K562 (cell line): ENCODE data around the gene OR2W3. TPM values are rescaled to one million over a fixed set of nuclear protein-coding genes. Genes with fewer than 3 reads are reported as not detected.

Experiments used
- MECOM ChIP-seq: fragments of 250-450 bp; sonication (Bioruptor Pico); IDR thresholded peaks from 2 replicates; pipeline ENCODE4 v1.8.0; 2022; ENCODE audit warnings: inconsistent platforms
- NCOR1 ChIP-seq: fragments of 450-650 bp; IDR thresholded peaks from 2 replicates; pipeline ENCODE4 v1.6.1; 2016; ENCODE audit warnings: mild to moderate bottlenecking, moderate library complexity
- NFIX ChIP-seq: fragments of 250-450 bp; sonication (Bioruptor Pico); IDR thresholded peaks from 2 replicates; pipeline ENCODE4 v1.4.0; 2020; ENCODE audit warnings: low read depth, mild to moderate bottlenecking, moderate library complexity
- ZNF408 ChIP-seq: fragments of 250-450 bp; sonication (Bioruptor Pico); IDR thresholded peaks from 2 replicates; pipeline ENCODE4 v1.4.0; 2020; ENCODE audit warnings: low read depth, mild to moderate bottlenecking, moderate library complexity
- polyA plus RNA-seq, 8 experiments: library from polyadenylated mRNA; depleted of rRNA in 4 of 8; stranded (reverse) in 5 of 8; unstranded in 3 of 8; fragments of >200 nt; fragmentation: Nextera tagmentation in 2 of 8; fragmentation: Illumina TruSeq in 1 of 8; extraction: Ambion mirVana in 2 of 8; extraction: Trizol in 1 of 8; gene quantifications; 2 replicates each; pipeline versions ENCODE4 v1.2.1 to v1.2.3, GENCODE V29; 2011 to 2014; ENCODE audit warnings: inconsistent platforms in 1 of 8, missing spikeins in 1 of 8
- total RNA-seq, 7 experiments: library from RNA; depleted of rRNA in 6 of 7; stranded (reverse); fragments of >200 nt in 6 of 7; fragmentation: Illumina TruSeq in 2 of 7; extraction: Trizol in 2 of 7; gene quantifications; 2 replicates each; pipeline versions ENCODE4 v1.2.1 to v1.2.3, GENCODE V29; 2011 to 2021; ENCODE audit warnings: low replicate concordance in 1 of 7
- TF ChIP-seq, protein P1 (sequence below): sonication (generic); formaldehyde crosslinking; IDR thresholded peaks from 2 replicates; pipeline ENCODE4 v1.8.0; 2022; ENCODE audit warnings: mild to moderate bottlenecking, missing genetic modification reagents
- TF ChIP-seq, protein P2 (sequence below): fragments of 200-800 bp; sonication (Bioruptor generic); IDR thresholded peaks from 2 replicates; pipeline ENCODE4 v1.6.1; 2017; ENCODE audit warnings: missing genetic modification characterization, missing compliant biosample characterization
- TF ChIP-seq, protein P3 (sequence below): fragments of 200-800 bp; sonication (Bioruptor generic); IDR thresholded peaks from 2 replicates; pipeline ENCODE4 v1.6.1; 2017; ENCODE audit warnings: missing genetic modification characterization, missing compliant biosample characterization
- TF ChIP-seq, protein P4 (sequence below): fragments of 200-600 bp; sonication (generic); IDR thresholded peaks from one replicate; pipeline ENCODE4 v1.6.1; 2012; ENCODE audit warnings: mild to moderate bottlenecking, low read depth, low read length, inconsistent platforms

The OR2W3 gene
- total and polyA plus RNA-seq, 9 of the 15 experiments (the other 6 are each of a cell fraction or from before 2014, with no cell fraction given), result 0.67 to 7.6 (median 3.7) TPM

DNA sequence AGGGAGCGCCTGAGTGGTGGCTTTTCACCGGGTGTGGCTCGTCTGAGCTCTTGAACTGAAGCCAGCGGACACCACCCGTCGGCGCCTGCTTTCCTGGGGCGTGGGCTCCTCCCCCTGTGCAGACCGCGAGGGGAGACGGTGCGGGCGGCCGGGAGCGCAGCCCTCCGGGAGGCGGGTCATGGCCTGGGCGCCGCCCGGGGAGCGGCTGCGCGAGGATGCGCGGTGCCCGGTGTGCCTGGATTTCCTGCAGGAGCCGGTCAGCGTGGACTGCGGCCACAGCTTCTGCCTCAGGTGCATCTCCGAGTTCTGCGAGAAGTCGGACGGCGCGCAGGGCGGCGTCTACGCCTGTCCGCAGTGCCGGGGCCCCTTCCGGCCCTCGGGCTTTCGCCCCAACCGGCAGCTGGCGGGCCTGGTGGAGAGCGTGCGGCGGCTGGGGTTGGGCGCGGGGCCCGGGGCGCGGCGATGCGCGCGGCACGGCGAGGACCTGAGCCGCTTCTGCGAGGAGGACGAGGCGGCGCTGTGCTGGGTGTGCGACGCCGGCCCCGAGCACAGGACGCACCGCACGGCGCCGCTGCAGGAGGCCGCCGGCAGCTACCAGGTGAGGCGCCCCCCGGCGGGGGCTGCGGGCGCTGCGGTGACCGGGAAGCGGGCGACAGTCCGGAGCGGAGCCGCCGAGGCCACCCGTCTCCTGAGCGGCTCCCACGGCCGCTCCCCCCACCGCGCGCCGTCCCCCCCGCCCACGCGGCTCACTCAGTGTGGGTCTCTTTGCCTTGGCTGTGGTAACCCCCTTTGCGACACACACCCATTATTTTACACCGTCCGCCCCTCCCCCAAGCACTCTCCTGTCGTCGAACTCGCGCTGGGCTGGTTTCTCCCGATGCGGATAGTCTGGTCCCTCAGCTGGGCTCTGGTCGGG lies 38.1 kb upstream of the OR2W3 start, which contains the start of gene TRIM58 (continued):
- TF ChIP-seq, protein P1, sequence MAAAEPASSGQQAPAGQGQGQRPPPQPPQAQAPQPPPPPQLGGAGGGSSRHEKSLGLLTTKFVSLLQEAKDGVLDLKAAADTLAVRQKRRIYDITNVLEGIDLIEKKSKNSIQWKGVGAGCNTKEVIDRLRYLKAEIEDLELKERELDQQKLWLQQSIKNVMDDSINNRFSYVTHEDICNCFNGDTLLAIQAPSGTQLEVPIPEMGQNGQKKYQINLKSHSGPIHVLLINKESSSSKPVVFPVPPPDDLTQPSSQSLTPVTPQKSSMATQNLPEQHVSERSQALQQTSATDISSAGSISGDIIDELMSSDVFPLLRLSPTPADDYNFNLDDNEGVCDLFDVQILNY (CRISPR knock-in tag), result no peak
- TF ChIP-seq MECOM (no peak), ZNF408 (no peak), NFIX (CRISPR knock-in tag) (no peak), NCOR1 (peak; percentile 46)
- TF ChIP-seq, protein P2, sequence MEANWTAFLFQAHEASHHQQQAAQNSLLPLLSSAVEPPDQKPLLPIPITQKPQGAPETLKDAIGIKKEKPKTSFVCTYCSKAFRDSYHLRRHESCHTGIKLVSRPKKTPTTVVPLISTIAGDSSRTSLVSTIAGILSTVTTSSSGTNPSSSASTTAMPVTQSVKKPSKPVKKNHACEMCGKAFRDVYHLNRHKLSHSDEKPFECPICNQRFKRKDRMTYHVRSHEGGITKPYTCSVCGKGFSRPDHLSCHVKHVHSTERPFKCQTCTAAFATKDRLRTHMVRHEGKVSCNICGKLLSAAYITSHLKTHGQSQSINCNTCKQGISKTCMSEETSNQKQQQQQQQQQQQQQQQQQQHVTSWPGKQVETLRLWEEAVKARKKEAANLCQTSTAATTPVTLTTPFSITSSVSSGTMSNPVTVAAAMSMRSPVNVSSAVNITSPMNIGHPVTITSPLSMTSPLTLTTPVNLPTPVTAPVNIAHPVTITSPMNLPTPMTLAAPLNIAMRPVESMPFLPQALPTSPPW (CRISPR knock-in tag), result peak; percentile 81
- TF ChIP-seq, protein P3, sequence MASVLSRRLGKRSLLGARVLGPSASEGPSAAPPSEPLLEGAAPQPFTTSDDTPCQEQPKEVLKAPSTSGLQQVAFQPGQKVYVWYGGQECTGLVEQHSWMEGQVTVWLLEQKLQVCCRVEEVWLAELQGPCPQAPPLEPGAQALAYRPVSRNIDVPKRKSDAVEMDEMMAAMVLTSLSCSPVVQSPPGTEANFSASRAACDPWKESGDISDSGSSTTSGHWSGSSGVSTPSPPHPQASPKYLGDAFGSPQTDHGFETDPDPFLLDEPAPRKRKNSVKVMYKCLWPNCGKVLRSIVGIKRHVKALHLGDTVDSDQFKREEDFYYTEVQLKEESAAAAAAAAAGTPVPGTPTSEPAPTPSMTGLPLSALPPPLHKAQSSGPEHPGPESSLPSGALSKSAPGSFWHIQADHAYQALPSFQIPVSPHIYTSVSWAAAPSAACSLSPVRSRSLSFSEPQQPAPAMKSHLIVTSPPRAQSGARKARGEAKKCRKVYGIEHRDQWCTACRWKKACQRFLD (CRISPR knock-in tag), result no peak
- TF ChIP-seq, protein P4, sequence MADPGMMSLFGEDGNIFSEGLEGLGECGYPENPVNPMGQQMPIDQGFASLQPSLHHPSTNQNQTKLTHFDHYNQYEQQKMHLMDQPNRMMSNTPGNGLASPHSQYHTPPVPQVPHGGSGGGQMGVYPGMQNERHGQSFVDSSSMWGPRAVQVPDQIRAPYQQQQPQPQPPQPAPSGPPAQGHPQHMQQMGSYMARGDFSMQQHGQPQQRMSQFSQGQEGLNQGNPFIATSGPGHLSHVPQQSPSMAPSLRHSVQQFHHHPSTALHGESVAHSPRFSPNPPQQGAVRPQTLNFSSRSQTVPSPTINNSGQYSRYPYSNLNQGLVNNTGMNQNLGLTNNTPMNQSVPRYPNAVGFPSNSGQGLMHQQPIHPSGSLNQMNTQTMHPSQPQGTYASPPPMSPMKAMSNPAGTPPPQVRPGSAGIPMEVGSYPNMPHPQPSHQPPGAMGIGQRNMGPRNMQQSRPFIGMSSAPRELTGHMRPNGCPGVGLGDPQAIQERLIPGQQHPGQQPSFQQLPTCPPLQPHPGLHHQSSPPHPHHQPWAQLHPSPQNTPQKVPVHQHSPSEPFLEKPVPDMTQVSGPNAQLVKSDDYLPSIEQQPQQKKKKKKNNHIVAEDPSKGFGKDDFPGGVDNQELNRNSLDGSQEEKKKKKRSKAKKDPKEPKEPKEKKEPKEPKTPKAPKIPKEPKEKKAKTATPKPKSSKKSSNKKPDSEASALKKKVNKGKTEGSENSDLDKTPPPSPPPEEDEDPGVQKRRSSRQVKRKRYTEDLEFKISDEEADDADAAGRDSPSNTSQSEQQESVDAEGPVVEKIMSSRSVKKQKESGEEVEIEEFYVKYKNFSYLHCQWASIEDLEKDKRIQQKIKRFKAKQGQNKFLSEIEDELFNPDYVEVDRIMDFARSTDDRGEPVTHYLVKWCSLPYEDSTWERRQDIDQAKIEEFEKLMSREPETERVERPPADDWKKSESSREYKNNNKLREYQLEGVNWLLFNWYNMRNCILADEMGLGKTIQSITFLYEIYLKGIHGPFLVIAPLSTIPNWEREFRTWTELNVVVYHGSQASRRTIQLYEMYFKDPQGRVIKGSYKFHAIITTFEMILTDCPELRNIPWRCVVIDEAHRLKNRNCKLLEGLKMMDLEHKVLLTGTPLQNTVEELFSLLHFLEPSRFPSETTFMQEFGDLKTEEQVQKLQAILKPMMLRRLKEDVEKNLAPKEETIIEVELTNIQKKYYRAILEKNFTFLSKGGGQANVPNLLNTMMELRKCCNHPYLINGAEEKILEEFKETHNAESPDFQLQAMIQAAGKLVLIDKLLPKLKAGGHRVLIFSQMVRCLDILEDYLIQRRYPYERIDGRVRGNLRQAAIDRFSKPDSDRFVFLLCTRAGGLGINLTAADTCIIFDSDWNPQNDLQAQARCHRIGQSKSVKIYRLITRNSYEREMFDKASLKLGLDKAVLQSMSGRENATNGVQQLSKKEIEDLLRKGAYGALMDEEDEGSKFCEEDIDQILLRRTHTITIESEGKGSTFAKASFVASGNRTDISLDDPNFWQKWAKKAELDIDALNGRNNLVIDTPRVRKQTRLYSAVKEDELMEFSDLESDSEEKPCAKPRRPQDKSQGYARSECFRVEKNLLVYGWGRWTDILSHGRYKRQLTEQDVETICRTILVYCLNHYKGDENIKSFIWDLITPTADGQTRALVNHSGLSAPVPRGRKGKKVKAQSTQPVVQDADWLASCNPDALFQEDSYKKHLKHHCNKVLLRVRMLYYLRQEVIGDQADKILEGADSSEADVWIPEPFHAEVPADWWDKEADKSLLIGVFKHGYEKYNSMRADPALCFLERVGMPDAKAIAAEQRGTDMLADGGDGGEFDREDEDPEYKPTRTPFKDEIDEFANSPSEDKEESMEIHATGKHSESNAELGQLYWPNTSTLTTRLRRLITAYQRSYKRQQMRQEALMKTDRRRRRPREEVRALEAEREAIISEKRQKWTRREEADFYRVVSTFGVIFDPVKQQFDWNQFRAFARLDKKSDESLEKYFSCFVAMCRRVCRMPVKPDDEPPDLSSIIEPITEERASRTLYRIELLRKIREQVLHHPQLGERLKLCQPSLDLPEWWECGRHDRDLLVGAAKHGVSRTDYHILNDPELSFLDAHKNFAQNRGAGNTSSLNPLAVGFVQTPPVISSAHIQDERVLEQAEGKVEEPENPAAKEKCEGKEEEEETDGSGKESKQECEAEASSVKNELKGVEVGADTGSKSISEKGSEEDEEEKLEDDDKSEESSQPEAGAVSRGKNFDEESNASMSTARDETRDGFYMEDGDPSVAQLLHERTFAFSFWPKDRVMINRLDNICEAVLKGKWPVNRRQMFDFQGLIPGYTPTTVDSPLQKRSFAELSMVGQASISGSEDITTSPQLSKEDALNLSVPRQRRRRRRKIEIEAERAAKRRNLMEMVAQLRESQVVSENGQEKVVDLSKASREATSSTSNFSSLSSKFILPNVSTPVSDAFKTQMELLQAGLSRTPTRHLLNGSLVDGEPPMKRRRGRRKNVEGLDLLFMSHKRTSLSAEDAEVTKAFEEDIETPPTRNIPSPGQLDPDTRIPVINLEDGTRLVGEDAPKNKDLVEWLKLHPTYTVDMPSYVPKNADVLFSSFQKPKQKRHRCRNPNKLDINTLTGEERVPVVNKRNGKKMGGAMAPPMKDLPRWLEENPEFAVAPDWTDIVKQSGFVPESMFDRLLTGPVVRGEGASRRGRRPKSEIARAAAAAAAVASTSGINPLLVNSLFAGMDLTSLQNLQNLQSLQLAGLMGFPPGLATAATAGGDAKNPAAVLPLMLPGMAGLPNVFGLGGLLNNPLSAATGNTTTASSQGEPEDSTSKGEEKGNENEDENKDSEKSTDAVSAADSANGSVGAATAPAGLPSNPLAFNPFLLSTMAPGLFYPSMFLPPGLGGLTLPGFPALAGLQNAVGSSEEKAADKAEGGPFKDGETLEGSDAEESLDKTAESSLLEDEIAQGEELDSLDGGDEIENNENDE, result no peak
